ENCODE measurements around the gene YTHDF1.
"Not testable (repeated sequence)": the region's sequence is repeated elsewhere in the genome, so short reads cannot be mapped to it uniquely, and the experiment has no call there.

Gene YTHDF1

DNA sequence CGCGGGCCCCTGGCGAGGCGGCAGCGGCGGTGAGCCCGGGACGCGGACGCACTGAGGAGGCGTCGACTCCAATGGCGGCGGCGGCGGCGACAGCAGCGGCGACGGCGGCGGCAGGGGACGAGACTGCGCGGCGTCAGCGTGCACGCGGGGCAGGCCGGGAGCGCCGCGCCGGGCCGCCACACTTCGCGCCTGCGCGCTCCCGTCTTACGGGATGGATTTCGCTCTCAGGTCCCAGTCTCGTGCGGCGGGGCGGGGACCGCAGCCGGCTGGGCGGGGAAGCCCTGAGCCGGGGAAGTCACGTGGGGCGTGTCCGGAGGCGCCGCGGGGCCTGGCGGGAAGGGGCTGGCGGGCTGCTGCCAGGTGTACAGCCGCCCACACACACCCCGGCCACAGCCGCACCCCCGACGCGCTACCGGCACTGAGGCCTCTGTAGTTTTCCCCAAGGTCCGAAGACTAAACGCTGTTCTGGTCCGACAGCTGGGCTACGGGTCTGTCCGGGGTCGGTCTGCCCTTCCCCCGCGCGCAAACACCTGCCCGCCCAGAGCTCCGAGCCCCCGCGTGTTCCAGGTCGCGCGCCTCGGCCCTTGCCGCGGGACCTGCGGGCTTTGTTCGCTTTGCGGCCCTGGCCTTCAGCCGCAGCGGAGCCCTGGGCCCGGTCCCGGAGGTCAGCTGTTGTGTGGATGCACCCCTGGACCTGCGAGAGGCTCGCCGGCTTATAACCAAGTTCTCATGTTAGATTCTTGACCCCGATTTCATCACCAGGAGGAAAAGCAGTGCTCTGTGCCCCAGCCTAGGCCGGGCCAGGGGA, at the start of gene YTHDF1:
YTHDF1 (minus strand) TSS at position 91 of the 808 bp plus-strand sequence. CDS start 239 bp downstream, outside the sequence.
- peak; percentile 88 to 93 (median 91) for DNase-seq (ENCODE audit: low read depth in 3 of 3)

DNA sequence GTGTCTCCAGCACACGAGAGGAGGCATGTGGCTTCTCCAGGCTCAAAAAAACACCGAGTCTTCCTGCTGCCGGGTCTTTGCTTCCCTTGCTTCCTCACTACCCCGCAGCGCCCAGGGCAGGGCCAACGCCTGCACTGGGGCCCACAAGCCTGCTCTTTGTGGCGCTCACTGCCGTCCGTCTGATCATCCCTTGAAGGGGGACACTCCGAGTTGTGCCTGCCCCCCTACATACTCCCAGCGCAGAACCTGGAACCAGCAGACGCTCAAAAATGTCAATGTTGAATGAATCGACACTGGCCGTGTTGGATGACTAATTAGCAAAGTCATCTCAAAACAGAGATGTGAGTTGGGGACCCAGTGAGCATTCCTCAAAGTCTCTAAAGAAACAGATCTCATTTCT, 48.6 kb upstream of the YTHDF1 start:
- DNase-seq (ENCODE audit: low read depth in 3 of 3): no peak

DNA sequence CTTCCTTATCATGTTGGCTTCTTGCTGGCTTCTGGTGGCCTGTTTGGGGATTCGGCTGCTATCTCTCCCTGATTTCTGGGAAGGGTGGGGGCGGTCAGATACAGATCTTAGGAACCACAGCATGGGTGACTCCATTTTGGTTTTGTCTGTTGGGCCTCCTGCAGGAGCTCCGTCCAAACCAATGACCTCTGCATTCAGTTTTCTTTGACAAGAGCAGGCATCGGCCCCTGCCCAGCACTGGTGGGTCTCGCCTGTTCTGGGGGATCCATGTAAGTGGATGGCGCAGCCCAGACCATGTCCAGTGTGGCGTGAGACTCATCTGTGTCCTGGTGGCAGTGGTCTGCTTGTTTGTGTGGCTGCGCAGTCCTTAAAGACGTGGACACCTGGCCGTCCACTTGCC, 48.1 kb upstream of the YTHDF1 start:
- DNase-seq (ENCODE audit: low read depth in 3 of 3): no peak

DNA sequence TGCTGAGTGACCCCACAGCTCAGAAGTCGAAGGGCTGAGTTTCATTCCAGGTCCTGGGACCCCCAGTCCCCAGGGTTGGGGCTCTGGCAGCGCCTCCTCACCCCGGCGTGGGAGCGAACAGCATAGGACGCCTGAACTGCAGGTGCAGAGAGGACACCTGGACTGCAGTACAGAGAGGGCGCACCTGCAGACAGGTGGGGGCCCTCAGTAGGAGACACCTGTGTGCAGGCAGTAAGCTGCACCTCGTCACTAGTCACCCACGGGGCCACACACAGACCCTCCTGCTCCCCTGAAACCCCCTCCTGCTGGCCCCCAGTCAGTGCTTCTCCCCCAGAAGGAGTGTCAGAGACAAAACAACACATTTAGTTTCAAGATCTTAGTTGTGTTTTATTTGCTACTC, 46.9 kb upstream of the YTHDF1 start:
- no peak for DNase-seq (ENCODE audit: low read depth in 3 of 3)

DNA sequence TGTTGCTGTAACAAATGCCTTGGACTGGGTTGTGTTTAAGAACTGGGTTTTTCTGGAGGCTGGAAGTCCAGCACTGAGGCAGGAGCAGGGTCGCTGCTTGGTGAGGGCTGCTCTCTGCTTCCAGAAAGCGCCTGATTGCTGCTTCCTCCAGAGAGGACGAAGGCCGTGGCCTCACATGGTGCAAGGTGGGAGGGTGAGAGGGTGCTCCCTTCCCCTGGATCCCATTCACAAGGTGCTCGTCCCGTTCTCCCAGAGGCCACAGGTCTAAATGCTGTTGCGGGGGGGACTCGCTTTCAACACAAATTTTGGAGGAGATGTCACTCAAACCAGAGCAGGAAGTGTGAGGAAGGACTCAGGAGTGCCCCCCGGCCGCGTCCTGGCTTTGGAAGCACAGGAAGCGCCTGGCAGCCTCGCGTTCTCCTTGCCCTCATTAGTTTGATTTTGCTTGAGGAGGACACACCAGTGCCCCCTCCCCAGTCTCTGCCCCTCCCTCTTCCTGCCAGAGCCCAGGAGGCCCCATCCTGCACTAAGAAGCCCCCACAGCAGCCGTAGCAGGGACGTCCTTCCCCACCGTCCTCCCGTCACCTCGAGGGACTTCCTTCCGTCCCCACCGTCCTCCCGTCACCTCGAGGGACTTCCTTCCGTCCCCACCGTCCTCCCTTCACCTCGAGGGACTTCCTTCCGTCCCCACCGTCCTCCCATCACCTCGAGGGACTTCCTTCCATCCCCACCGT, 46.0 kb upstream of the YTHDF1 start:
- DNase-seq (ENCODE audit: low read depth in 3 of 3): no peak

DNA sequence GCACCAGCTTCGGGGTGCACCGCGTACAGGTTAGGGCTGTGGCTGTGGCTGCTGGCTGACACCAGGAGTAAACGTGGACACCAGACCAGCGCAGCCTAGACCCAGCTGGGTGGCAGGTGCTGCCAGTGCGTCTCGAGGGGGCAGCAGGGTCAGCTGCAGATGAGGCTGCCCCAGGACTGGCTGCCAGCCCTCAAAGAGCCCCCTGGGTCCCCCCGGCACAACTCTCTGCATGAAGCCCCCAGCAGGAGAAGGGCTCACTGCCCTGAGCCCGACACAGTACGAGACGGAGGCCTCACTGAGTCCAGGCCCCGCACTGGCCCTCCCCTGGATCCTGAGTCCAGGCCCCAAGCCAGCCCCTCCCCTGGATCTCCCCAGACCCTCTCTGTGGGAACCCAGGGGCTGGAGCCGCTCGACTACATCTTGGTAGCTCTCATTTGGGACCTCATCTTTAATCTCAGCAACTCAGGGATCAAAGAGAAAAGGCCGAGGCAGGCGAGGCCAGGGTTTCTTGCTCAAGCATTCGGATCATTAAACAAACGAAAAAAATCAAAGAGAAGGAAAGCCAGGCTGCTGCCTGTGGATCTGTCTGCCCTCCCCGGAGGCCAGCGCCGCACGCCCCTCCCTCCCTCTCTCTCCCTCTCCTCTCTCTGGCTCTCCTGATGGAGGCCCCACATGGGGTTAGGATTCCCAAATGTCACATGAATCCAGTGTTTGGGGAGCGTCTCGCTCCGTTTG, 45.3 kb upstream of the YTHDF1 start:
- DNase-seq (ENCODE audit: low read depth in 3 of 3): no peak

DNA sequence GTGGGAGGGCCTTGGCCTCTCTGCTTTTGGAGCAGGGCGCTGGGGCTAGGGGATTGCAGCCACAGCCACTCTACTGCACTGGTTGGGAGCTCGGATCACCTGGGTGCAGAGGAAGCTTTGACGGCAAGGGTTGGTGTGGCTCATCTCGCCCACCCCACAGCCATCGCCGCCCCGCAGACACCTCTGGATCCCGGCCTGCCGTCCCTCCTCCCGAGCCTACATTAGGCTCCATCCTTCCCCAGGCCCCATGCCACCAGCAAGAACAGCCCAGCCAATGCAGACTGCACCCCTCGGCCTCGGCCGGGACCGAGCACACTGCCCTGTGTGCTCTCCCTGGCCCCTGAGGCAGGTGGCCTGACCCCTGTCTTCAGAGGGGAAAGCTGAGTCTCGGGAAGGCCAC, 44.6 kb upstream of the YTHDF1 start:
- DNase-seq (ENCODE audit: low read depth in 3 of 3): no peak

DNA sequence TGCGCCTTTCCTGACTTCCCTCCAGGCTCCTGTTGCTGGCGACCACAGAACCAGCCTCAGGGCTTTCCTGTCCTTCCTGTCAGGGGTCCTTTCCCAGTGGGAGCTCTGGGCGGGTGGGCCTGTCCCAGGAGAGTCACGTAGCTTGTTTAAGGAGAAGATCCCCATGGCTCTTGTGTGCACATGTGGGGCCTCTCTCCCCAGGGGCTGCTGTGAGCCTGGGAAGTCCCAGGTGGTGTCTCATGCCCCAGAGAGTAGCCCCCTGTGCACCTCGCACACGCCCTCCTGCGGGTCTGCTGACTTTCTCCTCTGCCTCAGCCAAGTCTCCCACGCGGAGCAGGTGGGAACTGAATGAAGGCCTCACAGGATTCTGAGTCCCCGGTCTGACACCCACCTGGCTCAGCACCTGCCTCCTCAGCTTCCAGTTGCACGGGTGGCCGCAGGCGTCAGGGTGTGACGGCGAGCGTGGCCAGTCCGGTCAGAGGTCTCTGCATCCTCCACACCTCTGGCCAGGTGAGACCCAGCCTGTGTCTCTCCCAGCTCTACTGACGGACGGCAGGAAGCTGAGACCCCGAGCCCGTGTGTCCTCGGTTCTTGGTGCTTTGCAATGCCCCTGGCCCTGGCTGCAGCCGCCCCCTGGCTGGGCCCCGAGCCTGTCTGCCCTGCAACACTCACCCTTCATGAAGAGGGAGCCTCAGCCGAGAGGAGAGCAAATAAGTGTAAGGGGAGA, 44.0 kb upstream of the YTHDF1 start:
- no peak for DNase-seq (ENCODE audit: low read depth in 3 of 3)

DNA sequence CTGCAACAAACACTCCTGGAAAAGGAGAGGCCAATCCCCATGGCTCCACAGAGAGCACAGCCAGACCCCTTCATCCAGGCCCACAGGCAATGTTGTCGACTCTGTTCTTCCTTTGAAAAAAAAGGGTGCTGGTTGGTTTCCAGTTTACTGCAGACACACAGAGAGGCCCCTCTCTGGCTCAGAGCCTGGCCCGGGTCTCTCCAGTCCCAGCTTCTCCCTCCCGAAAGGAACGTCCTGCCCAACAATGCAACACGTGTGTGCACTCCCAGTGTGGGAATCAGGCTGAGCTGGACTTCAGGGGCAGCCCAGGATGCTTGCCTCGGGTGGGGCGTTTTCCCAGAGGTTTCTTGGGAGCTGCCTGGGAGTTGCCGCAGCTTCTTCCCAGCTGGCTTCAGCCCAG, 42.9 kb upstream of the YTHDF1 start:
- no peak for DNase-seq (ENCODE audit: low read depth in 3 of 3)

DNA sequence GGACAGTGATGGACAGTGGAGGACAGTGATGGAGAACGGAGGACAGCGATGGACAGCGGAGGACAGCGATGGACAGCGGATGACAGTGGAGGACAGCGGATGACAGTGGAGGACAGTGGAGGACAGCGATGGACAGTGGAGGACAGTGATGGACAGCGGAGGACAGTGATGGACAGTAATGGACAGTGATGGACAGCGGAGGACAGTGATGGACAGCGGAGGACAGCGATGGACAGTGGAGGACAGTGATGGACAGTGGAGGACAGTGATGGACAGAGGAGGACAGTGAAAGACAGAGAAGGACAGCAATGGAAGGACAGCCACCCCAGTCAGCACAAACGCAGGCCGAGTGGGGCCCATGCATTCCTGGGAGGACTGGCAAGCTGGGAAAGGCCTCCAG, 41.7 kb upstream of the YTHDF1 start:
- DNase-seq (ENCODE audit: low read depth in 3 of 3): no peak

DNA sequence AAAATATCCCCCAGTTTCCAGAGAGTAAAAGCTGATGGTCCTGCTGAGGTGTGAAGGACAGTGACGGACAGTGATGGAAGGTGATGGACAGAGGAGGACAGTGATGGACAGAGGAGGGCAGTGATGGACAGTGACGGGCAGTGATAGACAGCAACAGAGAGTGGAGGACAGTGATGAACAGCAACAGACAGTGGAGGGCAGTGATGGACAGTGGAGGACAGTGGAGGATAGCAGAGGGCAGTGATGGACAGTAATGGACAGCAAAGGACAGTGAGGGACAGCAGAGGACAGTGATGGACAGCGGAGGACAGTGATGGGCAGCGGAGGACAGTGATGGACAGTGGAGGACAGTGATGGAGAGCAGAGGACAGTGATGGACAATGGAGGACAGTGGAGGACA, 41.0 kb upstream of the YTHDF1 start:
- no peak for DNase-seq (ENCODE audit: low read depth in 3 of 3)

DNA sequence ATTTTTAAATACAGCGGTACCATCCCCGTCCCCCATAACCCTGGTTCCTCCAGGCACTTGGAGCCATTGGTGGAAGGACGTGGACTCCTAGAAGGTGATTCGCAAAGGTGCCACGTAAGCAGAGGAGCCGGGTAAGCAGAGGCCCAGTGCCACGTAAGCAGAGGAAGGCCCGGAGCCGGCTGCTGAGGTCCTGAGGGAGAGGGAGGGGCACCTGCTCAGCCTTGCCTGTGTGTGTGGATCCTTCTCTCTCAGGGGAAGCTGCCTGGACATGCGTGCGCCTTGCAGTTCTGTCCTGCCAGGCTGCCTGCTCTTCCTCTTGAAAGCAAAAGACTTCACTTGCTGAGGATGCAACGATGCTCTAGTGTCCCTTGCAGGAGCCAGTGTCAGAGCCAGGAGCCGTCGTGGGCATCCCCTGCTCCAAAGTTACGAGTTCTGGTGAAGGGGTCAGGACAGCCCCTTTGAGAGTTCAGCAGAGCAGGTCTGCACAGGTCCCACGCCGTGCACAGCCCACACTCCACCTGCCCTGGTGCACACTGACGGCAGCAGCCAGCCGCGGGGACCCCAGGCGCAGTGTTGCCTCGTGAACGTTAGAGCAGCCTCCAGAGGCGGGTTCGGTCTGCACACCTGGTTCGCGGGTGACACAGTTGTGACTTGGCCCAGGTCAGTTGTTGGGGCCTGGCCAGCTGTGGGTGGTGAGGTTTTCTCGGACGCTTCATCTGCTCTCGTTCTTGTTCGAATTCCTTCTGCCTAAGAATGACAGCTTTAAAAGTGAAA, 40.2 kb upstream of the YTHDF1 start:
- DNase-seq (ENCODE audit: low read depth in 3 of 3): no peak

DNA sequence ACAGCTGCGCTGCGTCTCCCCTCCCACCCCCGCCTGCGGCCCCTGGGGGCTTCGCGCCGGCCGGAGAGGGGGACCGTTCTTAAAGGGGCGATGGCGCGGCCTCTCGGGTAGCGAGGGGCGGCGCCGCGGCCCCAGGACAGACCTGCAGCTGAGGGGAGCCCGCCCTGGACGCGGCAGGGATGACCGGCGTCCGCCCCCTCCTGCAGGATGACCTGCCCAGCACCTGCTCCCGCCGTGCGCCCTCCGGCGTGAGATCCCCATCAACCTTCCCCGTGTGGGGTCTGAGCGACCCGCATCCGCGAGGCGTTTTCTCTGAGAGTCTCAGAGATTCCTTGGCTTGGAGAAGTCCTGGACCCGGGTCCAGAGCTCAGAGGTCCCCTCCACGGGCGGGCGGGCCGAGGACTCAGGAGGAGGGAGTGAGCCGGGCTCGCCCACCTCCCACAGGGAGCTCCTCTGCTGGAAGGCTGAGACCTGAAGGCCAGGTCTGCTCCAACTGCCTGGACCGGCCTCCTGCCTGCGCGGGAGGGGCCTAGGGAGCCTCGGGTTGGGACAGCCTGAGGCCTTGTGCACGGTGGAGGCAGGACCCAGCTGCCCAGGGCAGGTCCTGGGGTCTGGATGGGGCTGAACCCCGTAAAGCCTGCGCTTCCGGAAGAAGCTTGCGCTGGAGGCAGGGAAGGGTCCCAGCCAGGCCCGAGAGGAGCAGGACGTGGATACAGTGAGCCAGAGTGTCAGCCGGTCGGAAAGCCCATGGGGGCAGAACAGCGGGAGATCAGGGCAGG, 38.9 kb upstream of the YTHDF1 start:
- DNase-seq (ENCODE audit: low read depth in 3 of 3): no peak

DNA sequence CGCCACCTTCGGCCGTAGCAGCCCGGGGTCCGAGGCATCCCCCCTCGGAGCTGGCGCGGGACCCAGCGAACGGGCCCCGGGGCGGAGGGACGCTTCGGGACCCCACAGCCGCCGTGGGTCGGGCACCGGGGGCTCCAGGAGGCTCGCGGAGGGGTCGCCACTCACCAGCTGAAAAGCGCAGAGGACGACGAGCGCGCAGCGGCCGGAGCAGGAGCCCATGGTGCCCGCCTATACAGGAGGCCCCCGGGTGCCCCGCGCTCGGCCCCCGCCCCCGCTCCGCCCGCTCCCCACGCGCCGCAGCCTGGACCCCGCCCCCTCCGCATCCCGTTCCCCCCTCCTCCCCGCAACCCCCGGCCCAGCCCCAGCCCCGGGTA, 38.3 kb upstream of the YTHDF1 start, which contains the start of gene NKAIN4:
NKAIN4 (minus strand) TSS at position 232 of the 374 bp plus-strand sequence; CDS start at position 219, 13 bp downstream.
- DNase-seq (ENCODE audit: low read depth in 3 of 3): no peak

DNA sequence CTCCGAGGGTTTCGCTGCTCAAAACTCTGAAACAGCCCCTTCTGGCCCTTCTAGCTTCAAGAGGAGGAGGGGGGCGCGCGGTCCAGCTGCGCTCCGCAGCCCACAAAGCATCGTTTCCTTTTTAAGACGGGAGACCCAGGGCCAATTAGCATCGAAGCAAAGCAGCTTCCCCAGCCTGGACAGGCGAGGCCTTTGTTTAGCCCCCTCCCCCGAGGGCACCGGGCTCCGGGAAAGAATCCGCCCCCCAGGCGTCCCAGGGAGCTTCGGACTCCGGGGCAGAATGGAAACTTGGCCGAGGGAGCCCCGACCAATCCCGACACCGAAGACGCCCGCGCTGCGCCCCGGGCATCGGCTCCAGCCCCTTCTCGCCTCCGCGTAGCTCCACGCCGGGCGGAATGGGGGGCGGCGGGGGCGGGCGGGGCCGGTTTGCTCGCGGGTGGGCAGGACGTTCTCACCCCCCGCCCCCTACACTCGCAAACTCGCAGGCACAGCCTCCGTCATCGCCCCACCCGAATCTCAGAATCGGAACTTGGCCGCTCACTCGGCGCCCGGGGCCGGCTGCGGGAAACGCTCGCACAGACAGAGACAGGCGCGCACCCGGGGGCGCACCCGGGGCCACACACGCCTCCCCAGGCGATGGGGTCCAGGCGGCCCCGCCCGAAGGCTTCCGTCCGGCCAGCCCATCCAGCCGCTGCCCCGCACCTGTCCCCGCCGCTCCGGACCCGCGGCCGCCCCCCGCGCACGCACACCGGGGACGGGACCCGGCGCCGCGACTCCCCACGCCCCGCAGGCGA, 37.7 kb upstream of the YTHDF1 start:
- DNase-seq (ENCODE audit: low read depth in 3 of 3): no peak

DNA sequence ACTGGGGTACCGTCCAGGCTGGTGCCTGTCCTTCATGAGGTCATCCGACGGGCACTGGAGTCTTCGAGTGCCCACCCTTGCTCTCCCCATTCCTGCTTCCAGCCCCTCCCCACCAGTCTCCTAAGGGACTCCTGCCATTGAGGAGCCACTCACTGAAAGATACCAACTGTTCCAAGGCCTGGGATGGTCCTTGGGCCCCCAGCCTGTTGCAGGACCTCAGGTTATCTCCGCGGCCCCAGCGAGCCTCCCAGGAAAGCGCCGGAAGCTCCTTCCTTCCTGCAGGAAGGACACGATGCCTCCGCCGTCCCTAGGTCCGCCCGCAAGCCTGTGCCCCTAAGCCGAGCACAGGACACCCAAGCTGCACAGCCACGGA, 37.1 kb upstream of the YTHDF1 start:
- DNase-seq (ENCODE audit: low read depth in 3 of 3): no peak

DNA sequence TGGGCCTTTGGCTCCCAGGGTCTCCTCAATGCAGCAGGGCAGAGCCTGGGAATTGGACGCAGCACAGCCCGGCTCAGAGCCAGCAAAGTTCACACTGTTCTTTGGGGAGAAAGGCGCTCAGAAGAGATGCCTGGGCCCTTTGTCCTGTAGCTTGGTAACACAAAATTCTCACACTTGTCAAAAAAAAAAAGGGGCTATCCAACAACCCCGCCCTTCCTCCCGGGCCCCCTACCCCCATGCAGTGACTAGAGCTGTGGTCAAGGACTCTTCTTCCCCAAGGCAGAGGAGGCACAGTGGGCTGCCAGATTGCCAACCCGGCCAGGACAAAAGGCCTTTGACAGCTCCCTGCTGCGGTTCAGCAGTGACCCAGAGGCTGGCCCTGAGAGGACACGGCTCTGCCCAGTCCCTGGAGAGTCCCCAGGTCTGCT, 36.4 kb upstream of the YTHDF1 start:
- DNase-seq (ENCODE audit: low read depth in 3 of 3): no peak

DNA sequence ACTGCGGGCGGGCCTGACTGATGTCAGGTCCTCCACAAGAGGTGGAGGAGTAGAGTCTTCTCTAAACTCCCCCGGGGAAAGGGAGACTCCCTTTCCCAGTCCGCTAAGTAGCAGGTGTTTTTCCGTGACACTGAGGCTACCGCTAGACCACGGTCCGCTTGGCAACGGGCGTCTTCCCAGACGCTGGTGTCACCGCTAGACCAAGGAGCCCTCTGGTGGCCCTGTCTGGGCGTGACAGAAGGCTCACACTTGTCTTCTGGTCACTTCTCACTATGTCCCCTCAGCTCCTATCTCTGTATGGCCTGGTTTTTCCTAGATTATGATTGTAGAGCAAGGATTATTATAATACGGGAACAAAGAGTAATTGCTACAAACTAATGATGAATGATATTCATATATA, 35.4 kb upstream of the YTHDF1 start:
- DNase-seq (ENCODE audit: low read depth in 3 of 3): not testable (repeated sequence)

DNA sequence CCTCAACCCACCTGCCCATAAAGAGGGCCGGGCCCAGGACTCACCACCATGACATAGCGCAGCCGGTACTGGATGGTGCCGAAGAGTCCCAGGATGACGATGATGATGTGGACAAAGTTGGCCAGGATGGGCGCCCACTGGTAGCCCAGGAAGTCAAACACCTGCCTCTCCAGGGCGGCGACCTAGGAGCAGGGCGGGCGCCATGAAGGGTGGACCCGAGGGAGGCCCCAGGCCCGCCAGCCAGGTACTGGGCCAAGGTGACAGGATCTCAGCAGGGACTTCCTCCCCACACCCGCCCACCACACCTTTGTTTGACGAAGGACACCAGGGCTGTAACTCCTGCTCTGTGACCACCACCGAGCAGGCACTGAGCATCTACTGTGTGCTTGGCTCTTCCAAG, 34.0 kb upstream of the YTHDF1 start:
- DNase-seq (ENCODE audit: low read depth in 3 of 3): no peak

All from stimulated activated CD4-positive, alpha-beta T cell treated with anti-CD3 and anti-CD28 coated beads, TNF-alpha, amount 100 ng/mL, for 48 hours (primary cell).